ENCODE measurements around the gene IFNGR1.

IFNGR1 gene

DNA sequence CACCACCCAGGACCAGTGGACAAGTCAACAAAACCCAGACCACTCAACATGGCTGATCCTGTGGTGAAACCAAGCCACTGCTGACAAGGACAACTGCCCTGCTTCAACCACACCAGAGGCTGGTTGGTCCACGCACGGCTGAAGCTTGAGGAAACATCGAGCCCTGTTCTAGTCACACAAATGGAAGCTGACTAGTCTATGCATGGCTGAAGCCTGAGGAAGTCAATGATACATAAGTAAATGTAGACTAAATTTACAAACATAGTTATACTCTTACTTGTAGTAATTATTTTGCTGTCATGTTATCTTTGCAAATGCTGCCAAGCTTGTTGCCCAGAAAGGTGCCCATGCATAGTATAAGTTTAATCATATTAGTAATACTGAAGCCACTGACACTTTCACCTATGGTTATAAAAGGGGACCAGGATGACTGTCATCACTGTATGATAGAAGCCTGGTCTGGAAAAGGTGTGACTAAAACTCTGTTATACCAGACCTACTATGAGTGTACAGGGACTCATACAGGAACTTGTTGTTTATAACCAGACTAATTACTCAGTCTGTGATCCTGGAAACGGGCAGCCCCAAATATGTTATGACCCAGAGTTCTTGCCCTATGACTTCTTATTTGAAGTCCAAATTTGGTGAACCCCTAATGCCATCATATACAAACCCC lies 51.3 kb downstream of the IFNGR1 start:
- H3K4me3 ChIP-seq (replicated peaks; ENCODE audit: low read depth, low read length): no peak overlapping the region
- TF ChIP-seq, protein P1, sequence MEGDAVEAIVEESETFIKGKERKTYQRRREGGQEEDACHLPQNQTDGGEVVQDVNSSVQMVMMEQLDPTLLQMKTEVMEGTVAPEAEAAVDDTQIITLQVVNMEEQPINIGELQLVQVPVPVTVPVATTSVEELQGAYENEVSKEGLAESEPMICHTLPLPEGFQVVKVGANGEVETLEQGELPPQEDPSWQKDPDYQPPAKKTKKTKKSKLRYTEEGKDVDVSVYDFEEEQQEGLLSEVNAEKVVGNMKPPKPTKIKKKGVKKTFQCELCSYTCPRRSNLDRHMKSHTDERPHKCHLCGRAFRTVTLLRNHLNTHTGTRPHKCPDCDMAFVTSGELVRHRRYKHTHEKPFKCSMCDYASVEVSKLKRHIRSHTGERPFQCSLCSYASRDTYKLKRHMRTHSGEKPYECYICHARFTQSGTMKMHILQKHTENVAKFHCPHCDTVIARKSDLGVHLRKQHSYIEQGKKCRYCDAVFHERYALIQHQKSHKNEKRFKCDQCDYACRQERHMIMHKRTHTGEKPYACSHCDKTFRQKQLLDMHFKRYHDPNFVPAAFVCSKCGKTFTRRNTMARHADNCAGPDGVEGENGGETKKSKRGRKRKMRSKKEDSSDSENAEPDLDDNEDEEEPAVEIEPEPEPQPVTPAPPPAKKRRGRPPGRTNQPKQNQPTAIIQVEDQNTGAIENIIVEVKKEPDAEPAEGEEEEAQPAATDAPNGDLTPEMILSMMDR (IDR thresholded peaks at IDR 0.05; ENCODE audit: insufficient read depth, low read length, poor library complexity, severe bottlenecking): no peak
- H3K36me3 ChIP-seq (ENCODE audit: control insufficient read depth, insufficient read depth, low read length): no peaks in the 10 kb centered on the region
- DNase-seq (ENCODE audit: extremely low read depth, insufficient read length): peak; percentile 40
- no peaks in the 10 kb centered on the region for H3K27me3 ChIP-seq (replicated peaks; ENCODE audit: control insufficient read depth, insufficient read depth, low read length)

DNA sequence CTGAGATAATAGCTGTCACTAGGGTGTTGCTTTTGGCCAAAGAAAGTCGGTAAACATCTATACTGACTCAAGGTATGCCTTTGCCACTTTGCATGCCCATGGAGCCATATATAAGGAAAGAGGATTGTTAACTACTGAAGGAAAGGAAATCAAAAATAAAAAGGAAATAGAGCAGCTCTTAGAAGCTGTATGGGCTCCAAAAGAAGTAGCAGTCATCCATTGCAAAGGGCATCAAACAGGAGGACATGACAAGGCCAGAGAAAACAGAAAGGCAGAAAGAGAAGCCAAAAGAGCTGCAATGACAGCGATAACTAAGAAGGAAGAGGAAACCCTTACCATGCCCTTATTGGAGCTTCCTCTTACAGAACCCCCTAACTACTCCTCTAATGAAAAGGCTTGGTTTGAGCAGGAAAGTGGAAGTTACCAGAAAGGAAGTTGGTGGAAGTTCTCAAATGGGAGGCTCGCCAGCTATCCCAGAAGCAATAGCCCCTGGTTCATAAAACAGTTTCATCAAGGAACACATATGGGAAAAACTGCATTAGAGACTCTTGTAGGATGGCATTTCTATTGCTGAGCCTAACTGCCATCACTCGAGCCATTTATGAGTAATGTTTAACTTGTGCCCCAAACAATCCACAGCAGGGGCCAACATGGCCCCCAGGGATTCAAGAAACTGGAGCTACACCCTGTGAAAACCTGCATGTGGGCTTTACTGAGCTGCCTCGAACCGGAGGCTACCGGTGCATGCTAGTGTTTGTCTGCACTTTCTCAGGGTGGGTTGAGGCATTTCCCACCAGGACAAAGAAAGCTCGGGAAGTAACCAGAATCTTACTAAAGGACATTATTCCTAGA lies 52.7 kb downstream of the IFNGR1 start:
- Histone ChIP-seq H3K4me3 (replicated peaks; ENCODE audit: low read depth, low read length) (no peak overlapping the region), H3K36me3 (ENCODE audit: control insufficient read depth, insufficient read depth, low read length) (no peaks in the 10 kb centered on the region), H3K27me3 (replicated peaks; ENCODE audit: control insufficient read depth, insufficient read depth, low read length) (no peaks in the 10 kb centered on the region)
- TF ChIP-seq, protein P1 (IDR thresholded peaks at IDR 0.05; ENCODE audit: insufficient read depth, low read length, poor library complexity, severe bottlenecking): no peak
- DNase-seq (ENCODE audit: extremely low read depth, insufficient read length): no peak

DNA sequence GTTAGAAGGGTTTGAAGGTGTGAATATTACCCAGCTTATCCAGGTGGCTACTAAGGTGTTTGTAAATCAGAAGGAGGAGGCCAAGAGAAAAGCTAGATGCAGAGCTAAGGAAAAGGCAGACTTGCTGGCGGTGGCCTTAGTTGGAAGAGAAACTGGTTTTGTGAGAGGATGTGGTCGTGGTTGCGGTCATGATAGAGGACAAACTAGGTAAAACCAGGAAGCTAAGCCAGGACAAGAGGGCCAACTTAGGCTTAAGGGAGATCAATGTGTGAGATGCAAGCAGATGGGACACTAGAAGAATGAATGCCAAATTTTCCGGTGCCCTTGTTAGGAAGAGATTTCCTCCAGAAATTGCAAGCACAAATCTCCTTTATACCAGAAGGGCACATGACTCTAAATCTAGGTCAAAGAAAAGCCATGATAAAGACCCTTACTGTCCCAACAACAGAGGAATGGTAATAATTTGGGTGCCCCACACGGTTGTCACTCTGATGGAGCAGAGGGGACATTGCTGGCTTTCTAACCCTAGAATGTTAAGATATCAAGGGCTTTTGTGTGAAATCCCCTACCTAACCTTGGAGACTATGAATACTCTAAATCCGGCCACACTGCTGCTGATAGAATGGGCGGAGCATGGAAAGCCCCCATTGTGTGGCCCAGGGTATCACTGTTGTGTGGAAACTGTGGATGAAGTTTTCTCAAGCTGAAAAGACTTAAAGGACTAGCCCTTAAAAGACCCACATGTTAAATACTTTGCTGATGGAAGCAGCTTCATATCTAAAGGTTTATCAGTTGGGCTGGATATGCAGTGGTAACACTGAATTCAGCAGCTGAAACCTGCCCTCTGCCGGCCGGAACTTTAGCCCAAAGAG lies 53.6 kb downstream of the IFNGR1 start:
- TF ChIP-seq, protein P1 (IDR thresholded peaks at IDR 0.05; ENCODE audit: insufficient read depth, low read length, poor library complexity, severe bottlenecking): peak; percentile 72
- Histone ChIP-seq H3K36me3 (ENCODE audit: control insufficient read depth, insufficient read depth, low read length) (no peaks in the 10 kb centered on the region), H3K4me3 (replicated peaks; ENCODE audit: low read depth, low read length) (no peak overlapping the region), H3K27me3 (replicated peaks; ENCODE audit: control insufficient read depth, insufficient read depth, low read length) (no peaks in the 10 kb centered on the region)
- peak; percentile 66 for DNase-seq (ENCODE audit: extremely low read depth, insufficient read length)

DNA sequence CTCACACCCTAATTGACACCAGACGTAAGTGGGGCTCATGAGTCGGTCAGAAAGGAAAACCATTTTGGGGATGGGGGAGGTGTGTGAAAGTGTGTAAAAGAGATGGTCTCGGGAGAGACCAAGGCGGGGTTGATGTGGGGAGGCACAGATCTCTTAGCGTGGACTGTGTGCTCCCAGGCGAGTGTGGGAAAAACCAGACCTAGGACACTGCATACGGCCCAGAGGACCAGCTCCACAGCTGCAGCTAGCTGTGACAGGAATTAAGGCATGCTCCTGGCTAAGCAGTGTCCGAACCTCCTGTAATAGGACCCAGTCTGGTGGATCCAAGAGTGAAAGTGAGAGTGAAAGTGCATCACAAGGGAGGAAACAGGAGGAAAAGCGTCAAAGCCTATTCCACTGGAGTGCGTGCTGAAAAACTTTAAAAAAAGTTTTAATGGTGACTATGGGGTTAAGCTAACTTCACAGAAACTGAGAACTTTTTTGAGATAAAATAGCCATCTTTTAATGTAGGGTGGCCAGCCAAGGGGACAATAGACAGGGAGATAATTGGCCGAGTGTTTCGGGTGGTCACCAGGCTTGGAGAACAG lies 55.4 kb downstream of the IFNGR1 start:
- no peaks in the 10 kb centered on the region for H3K27me3 ChIP-seq (replicated peaks; ENCODE audit: control insufficient read depth, insufficient read depth, low read length)
- no peak overlapping the region for H3K4me3 ChIP-seq (replicated peaks; ENCODE audit: low read depth, low read length)
- TF ChIP-seq, protein P1 (IDR thresholded peaks at IDR 0.05; ENCODE audit: insufficient read depth, low read length, poor library complexity, severe bottlenecking): no peak
- H3K36me3 ChIP-seq (ENCODE audit: control insufficient read depth, insufficient read depth, low read length): no peaks in the 10 kb centered on the region
- DNase-seq (ENCODE audit: extremely low read depth, insufficient read length): no peak

DNA sequence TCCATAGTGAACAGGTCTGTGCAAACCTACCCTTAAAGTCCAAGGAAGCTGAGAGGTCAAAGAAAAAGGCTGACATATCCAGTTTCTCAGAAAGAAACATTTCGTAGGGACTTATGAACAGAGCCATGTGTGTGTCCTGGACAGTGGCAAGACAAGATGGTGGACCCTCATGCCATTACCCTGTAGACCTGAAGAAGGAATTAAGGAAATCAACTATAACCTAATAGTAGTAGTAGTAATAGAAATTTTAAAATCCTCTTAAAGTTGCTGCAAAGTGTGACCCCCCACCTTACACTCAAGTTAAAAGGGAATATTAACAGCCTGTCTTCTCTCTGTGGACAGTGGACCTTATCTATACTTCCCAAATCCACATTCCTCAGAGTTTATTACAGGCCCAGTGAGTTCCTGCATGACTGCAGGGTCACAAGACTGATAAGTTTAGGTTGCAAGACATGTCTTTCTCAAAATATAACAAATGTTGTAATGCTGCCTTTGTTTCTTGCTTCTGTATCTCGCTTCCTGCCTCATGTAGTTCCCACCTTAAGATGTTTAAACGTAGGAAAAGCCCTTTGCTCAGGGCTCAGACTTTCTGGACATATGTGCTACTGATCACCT lies 56.4 kb downstream of the IFNGR1 start:
- TF ChIP-seq, protein P1 (IDR thresholded peaks at IDR 0.05; ENCODE audit: insufficient read depth, low read length, poor library complexity, severe bottlenecking): no peak
- no peaks in the 10 kb centered on the region for H3K36me3 ChIP-seq (ENCODE audit: control insufficient read depth, insufficient read depth, low read length)

More for the DNA sequence above, 56.4 kb downstream of the IFNGR1 start:
- no peaks in the 10 kb centered on the region for H3K27me3 ChIP-seq (replicated peaks; ENCODE audit: control insufficient read depth, insufficient read depth, low read length)
- H3K4me3 ChIP-seq (replicated peaks; ENCODE audit: low read depth, low read length): no peak overlapping the region
- no peak for DNase-seq (ENCODE audit: extremely low read depth, insufficient read length)

All from GM06990 (cell line).